ENCODE data around the gene ATP7A.

ATP7A gene

DNA sequence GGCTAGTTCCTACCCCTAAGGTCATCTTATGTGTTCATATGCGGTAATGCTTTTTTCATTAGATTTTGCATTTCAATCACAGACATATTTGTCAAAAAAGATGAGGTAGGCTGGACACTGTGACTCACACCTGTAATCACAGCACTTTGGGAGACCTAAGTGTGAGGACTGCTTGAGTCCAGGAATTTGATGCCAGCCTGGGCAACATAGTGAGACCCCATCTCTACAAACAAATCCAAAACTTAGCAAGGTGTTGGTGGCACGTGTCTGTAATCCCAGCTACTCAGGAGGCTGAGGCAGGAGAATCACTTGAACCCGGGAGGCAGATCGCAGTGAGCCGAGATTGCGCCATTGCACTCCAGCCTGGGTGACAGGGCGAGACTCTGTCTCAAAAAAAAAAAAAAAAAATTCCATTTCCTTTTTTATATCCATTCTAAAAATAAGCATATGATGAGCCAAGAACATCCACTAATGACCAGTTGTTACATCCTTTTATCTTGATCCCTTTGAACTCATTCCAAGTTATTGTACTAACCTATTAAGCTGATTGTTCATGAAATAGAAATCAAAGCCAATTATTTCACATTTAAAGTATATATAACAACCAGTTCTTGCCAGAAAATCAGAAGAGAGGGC is 35.5 kb downstream of the ATP7A start:
- DNase-seq = no peak

DNA sequence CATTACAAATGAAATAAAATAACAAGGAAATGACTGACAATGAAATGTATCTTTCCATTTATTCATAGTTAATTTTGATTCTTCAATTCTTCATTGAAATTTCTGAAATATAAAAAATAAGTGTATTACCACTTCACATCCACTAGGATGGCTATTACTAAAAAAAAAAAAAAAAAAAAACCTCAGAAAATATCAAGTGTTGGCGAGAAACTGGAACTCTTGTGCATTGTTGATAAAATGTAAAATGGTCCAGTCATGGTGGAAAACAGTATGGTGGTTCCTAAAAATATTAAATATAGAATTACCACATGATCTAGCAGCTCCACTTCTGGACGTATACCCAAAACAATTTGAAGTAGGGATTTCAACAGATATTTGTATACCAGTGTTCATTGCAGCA is 36.1 kb downstream of the ATP7A start:
- no peak for DNase-seq

DNA sequence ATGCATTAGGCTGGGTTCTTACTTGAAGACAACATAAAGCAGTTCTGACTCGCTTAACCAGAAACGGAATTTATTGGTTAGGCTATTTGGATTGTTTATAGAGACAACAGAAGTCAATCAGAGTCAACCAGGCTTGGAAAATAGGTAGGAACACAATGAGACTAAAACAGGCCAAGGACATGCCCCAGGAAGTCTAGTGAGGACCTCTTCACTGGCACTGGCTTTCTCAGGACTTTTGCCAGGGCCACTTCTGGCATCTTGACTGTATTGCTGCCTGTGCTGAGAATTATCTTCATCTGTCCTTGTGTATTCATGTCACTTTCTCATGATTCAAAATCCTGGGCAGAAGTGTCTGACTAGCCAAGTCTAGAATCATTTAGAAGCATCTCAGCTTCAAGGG is 39.3 kb downstream of the ATP7A start:
- no peak for DNase-seq

DNA sequence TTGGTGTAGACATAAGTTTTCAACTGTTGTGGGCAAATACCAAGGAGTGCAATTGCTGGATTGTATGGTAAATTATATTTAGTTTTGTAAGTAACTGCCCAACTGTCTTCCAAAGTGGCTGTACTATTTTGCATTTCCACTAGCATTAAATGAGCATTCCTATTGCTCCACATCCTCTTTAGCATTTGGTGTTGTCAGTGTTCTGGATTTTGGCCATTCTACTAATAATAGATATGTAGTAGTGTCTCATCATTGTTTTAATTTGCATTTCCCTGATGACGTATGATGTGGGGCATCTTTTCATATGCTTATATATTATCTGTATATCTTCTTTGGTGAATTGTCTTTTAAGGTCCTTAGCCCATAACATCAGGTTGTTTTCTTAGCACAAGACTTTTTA is 41.7 kb downstream of the ATP7A start:
- DNase-seq = no peak

DNA sequence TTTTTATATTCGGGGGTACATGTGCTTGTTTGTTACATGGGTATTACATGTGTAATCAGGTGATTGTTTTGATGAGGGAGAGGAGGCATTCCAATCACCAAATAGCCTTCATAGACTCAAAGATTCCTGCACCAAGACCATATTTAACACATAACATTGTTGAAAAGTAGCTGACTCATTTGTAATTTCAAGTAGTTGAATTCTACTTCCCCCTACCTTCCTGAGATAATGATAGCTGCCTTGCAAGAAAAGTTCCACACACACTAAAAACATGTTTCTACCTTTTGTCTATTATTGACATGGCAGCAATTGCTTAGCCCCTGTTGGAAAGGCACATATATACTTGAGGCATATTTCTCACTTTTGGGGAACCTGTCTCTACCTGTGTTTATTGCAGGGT is 42.8 kb downstream of the ATP7A start:
- DNase-seq = no peak

DNA sequence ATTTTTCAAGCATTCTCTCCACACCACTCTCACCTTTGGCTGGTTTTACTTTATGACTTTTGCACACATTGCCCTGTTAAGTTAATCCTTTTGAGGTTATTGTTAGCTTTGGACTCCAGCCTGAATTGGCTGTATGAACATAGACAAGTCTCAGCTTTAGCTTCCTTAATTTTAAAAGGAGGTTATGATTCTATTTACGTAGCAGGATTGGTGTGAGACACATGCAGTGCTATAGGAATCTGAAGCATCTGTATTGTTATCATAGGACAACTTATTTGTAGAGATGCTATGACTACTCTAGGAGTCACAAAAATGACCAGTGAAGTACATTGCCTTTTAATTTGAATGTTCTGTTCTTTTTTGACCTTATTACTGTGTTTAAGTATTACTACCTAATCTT is 43.2 kb downstream of the ATP7A start:
- no peak for DNase-seq

DNA sequence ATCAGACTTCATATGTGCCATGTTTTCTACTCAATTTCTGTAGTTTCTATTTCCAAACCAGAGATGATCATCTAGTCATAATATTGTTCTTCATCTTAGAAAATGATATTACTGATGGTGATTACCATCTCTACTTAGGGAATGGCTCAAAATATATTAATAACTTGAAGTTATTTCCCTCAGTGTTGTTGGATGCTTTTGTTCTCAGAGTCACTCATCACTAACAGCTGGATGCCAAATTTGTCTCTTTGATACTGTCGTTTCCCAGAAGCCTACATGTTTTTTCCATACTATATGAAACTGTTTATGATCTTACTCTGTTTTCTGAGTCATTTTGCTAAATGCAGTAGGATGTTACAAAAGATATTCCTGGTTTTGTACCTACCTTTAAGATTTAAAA is 50.1 kb downstream of the ATP7A start:
- no peak for DNase-seq

DNA sequence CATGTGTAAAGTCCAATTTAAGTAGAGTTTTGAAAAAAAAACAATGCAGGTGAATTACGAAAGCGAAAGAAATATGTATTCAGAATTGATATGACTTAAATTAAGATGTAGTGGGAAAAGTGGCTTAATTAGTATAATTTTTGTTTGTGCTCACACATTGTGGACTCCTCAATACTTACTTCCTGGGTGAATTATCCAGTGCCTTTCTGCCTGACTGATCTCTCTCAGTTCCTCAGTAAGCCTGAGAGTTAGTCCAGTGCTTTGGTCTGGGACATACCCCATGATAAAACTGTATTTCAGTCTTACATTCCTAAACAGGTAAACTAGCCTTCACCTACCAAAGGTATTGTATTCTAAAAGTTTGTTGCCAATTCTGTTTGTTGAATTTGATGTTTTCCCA is 50.6 kb downstream of the ATP7A start:
- no peak for DNase-seq

DNA sequence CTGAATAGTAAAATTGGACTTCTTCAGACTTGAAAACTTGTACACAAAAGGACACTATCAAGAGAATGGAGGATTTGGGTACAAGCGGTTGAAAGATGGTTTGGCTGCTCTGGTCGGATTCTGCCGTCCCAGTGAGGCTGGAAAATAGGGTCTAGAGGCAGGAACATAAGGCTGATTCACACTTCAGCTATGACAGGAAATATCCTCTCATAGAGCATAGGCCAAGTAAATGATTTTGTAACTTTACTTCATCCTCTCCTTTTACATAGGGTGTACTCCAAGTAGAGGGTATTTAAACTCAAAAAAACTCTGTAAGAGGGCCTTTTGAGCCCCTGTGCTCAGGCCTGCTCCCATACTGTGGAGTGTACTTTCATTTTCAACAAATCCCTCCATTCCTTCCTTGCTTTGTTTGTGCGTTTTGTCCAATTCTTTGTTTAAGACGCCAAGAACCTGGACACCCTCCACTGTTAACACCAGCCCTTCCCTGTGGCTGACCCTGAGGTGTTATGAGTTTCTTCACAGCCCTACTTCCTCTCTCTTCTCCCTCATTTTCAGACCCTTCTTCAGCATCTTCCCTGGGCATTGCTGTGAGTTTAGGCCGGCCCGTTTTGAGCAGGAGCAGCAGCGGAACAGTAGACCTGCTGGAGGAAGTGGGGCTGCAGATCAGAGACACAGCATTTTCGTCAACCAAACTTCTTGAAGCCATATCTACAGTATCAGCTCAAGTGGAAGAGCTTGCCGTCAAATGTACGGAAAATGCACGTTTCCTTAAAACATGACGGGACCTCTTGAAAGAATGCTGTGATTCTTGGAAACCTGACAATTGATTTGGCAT is 51.8 kb downstream of the ATP7A start:
- no peak for DNase-seq

DNA sequence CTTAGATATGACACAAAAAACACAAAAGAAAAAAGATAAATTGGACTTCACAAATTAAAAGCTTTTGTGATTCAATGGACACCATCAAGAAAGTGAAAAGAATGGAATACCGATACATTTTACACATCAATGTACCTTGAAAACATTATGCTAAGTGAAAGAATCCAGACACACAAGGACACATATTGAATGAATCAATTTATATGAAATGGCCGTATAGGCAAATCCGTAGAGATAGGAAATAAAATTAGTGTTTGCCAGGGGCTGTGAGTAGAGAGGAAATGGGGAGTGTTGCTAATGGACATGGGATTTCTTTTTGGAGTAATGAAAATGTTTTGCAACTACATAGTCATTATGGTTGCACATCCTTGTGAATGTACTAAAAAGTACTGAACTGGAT is 55.9 kb downstream of the ATP7A start:
- no peak for DNase-seq

DNA sequence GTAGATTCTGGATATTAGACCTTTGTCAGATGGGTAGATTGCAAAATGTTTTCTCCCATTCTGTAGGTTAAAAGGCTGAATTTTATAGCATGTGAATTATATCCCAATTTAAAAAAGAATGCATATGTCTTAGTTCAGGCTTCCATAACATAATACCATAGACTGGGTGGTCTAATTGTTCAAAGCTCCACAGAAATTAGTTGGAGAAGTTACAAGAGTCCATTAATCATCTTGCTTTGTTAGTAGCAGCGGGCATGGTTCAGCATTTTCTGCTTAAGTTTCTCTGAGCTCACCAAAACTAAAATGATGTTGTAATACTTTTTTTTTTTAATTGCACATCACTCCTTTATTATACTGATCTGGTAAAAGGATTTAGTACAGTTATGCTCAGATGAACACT is 57.1 kb downstream of the ATP7A start:
- no peak for DNase-seq

DNA sequence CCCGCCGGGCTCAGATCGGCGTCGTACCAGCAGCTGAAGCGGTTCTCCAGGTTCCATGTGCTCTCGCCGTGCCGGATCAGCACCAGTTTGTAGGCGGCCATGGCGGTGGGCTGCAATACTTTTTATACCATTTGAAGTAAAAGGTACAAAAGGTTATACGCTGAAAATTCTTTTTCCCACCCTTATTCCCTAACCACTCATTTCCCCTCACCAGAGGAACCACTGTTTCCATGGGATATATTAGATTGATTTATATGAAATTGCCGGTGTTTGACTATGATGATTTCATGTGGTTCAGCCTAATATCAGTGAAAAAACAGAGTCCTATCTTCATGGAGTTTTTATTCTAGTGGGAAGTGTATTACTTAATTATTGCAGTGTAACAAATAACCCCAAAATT is 59.0 kb downstream of the ATP7A start, which contains the start of gene PGAM4:
TSS of gene PGAM4 (minus strand) at position 101 of the 400 bp plus-strand sequence. CDS start at position 101, 0 bp downstream.
- DNase-seq = no peak

DNA sequence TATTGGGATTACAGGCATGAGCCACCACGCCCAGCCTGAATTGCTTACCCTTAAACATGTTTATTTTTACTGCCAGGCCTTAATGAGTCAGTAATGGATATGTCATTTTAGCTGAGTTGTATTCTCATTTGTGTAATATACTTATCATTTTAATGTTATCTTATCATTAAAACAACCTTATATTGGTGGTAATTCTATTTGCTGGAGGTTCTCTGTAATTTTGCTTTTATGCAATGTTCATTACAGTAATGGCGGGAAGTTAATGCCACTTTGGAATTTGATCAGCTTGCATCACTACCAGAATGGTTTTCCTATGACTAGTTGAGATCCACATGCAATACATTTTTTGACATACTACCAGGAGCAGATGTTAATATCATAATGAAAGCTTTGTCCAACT is 65.3 kb downstream of the ATP7A start:
- DNase-seq = no peak

DNA sequence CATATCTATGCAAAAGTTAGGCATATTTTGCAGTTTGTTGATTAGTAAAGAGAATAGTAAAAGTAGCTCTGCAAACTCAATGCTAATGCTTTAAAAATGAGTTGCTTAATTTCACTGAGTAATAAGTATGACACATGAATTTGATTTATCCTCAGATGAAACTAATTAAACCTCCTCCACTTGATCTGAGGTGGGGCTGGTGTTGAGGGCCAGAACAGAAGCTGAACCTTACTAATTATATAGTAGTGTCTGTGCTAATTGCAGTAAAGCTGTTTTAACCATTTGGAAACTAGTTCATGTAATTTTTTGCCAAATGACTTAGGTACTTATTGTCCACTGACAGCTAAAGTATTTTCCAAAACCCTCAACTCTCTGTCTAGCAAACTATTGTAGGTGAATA is 66.6 kb downstream of the ATP7A start:
- DNase-seq = no peak

DNA sequence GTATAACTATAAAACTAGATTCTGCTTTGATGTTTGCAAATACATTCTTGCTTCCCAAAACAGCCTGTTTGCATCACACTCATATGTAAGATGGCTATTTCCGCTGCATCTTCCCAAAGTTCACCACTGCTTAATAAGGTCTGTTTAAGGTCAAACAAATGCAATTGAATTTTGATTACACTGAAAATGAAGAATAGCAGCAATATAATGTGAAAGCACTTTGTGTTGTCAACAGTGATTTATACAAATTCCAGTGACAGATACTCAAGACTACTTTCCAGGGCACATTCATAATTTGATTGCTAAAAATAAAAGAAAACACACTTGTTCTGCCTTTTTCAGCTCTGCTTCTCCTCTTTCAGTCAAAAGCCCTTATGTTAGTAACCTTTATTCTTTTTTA is 67.0 kb downstream of the ATP7A start:
- no peak for DNase-seq

DNA sequence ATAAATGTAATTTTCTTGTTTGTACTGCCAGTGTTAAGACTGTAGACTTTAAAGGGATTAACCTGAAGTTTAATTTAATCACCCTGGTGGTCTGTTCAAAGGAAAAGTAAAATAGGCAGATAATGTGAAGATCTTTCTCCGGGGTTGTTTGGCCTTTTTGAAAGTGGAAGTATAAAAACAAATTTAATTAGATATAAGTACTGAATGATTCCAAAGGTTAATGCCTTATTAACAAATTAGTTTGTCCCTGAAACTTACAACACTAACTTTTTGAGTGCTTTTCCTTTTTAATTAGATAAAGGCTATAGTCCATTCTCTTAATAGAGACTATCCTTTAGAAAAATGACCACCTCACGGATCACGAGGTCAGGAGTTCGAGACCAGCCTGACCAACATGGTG is 69.4 kb downstream of the ATP7A start:
- no peak for DNase-seq

DNA sequence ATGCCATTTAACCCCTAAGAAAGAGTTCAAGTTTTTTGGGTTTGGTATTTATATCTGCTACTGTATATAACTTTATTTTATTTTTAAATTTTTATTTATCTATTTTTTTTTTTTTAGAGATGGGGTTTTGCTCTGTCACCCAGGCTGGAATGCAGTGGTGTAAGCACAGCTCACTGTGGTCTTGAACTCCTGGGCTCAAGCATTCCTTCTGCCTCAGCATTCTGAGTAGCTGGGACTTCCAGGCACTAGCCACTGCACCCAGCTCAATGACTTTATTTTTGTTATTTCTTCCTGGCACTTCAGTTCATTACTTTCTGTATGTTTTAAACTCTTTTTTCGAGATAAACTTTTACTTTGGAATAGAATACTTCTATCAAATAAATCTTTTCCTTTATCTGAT is 101.4 kb downstream of the ATP7A start:
- DNase-seq = no peak

DNA sequence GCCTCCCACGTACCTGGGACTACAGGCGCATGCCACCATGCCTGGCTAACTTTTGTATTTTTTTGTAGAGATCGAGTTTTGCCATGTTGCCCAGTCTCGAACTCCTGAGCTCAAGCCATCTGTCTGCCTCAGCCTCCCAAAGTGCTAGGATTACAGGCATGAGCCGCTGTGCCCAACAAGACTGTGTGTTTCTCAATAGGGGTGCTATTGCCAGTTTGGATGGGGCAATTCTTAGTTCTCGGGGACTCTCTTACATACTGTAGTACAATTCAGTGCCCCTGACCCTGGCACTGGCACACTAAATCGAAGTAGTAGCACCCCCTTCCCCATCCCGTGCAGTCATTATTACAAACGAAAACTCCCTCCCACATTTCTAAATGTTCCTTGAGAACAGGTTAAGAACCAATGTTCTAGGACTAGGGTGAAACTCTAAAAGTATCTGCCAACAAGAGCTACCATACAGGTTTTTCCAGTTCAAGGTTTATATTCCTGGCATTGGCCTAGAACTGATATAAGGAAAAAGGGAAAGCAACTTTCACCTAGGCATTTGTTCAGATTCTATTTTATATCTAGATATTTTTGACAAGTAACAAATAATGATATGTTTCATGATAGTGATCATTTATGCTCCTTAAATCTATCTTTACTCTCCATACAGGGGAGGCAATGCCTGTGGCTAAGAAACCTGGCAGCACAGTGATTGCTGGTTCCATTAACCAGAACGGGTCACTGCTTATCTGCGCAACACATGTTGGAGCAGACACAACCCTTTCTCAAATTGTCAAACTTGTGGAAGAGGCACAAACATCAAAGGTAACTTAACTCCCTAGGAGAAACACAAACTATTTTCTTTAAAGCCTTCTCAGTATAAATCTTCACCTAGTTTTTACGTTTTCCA is 109.3 kb downstream of the ATP7A start:
- DNase-seq = no peak

DNA sequence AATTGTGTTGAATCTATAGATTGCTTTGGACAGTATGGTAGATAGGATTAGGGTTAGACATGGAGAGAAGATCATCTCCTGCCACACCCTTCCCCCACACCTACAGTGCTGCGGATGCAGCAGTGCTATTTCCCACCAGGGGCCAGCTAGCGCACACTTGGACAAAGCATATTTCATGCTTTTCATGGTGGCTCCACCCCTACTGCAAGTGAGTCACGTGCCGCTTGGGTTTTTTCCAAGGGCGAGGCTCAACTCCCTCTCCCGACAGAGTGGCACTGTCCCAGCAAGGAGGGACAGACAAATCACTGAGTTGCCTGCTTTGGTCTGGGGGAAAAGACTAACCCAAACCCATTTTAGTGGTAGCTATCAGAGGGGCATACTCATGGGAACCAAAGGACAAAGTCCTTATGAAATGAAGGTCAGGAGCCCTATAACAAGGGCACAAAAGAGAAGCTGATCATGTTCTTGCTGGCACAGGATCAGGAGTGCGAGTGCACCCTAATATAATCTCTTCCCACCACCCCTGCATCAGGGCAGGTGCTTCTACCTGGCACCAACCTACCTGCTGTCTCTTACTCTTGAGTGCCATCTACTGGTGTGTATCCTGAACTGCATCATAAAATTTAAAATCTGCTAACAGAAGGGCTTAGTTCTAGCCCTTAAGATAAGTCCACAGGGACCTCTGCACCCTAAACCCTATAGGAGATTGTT is 114.0 kb downstream of the ATP7A start:
- no peak for DNase-seq

DNA sequence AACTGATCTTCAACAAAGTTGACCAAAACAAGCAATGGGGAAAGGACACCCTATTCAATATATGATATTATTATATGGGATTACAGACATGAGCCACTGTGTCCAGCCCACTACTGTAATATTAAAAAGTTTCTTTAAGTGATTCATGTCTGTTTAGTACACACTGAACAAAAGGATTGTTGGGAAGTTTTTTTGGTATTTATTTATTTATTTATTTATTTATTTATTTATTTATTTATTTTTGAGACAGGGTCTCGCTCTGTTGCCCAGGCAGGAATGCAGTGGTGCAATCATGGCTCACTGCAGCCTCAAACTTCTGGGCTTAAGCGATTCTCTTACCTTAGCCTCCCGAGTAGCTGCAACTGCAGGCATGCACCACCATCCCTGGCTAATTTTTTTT is 117.3 kb downstream of the ATP7A start:
- no peak for DNase-seq

DNA sequence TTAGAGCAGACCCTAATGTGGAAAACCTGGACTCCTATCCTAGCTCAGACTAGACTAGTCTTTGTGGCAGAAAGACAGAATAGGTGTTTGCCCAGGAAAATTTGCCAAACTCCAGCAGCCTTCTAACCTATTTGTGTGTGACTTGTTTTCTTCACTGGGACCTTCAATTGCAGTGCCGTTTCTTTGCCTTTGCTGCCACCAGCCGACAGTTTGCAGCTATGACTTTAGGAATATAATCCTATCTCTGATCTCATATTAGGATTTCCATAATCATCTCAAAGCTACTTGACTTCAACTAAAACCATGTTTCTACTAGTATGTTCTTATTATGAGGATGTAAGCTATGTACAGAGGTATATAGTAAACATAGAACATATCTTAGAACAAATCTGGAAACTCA is 119.2 kb downstream of the ATP7A start:
- no peak for DNase-seq

DNA sequence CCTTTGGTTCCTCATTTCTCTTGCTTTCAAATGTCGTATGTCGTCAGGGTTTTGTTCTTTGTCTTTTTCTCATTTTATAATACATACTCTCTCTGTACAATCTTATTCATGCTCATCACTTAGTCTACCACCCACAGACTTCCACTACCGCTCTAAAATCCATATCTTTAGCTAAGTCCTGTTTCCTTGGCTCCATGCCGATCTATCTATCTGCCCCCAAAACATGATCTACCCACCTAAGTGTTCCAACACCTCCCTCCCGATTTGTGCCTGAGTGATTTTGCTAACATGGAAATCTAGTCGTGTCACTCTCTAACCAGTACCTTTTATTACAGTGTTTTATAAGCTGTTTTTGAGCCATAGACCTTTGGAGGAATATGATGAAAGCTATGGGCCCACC is 124.6 kb downstream of the ATP7A start:
- DNase-seq = no peak

DNA sequence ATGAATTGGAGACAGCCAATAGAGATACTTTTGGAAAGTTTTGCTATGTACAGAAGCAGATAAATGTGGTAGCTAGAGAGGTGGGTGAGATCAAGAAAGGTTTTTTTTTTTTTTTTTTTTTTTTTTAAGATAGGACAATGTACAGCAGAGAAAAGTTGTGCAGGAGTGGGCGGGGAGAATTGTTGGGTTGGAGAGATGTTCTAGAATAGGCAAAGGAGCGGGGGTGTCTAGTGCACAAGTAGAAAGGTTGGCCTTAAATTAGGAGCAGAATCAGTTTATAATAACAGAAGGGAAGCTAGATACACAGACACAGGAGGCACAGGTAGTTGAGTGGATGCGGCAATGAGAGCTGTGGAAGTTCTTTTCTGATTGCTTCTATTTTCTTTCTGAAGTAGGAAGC is 127.4 kb downstream of the ATP7A start:
- DNase-seq = no peak

Measured in effector CD8-positive, alpha-beta T cell (primary cell).